HEK293 (cell line): ENCODE measurements around the gene RASL12.
"Not testable (repeated sequence)": the region's sequence is repeated elsewhere in the genome, so short reads cannot be mapped to it uniquely, and the experiment has no call there.

Experiments used
- CTCF ChIA-PET: fragments of 350-600 bp; formaldehyde crosslinking; extraction: SDS; loops from one replicate; lab custom pipeline; 2021; ENCODE audit warnings: antibody characterized with exemption; lab: Yijun Ruan, JAX
- POLR2A ChIA-PET: fragments of 300-600 bp; formaldehyde crosslinking; extraction: SDS; loops from one replicate; lab custom pipeline; 2020; ENCODE audit warnings: antibody characterized with exemption, inconsistent platforms; lab: Yijun Ruan, JAX
- H3K27ac ChIP-seq: fragments of 200-500 bp; sonication (Bioruptor generic); 2 replicates; pipeline ENCODE4 v1.5.1; 2014; ENCODE audit warnings: low read depth, low read length, control low read depth, inconsistent platforms; ENCODE audit errors: extremely low read depth
- H3K36me3 ChIP-seq, 2 experiments: fragments of 200-500 bp in 1 of 2; sonication (Bioruptor generic) in 1 of 2; 1 replicate in 1 of 2; 2 replicates in 1 of 2; pipeline ENCODE4 v1.5.1; 2014 to 2017; ENCODE audit warnings: inconsistent platforms in 2 of 2, low read length in 2 of 2; ENCODE audit not compliant: control insufficient read depth in 2 of 2, insufficient read depth in 1 of 2
- H3K4me1 ChIP-seq: fragments of 200-500 bp; sonication (Bioruptor generic); 2 replicates; pipeline ENCODE4 v1.5.1; 2014; ENCODE audit warnings: mild to moderate bottlenecking, low read length, inconsistent platforms; ENCODE audit not compliant: control insufficient read depth, insufficient read depth
- H3K4me3 ChIP-seq: 2 replicates; pipeline ENCODE4 v1.5.1; 2011; ENCODE audit warnings: low read depth, mild to moderate bottlenecking, control low read depth, low read length, moderate library complexity
- H3K9me3 ChIP-seq: fragments of 200-500 bp; sonication (Bioruptor generic); 2 replicates; pipeline ENCODE4 v1.5.1; 2014; ENCODE audit warnings: low read depth, low read length, inconsistent platforms; ENCODE audit not compliant: control insufficient read depth, insufficient read depth
- ATF2 ChIP-seq: fragments of 450-650 bp; formaldehyde crosslinking; IDR thresholded peaks from 2 replicates; pipeline ENCODE4 v1.5.1; 2016; ENCODE audit warnings: missing biosample characterization, missing genetic modification characterization, low read depth
- IKZF3 ChIP-seq: fragments of 450-650 bp; IDR thresholded peaks from 2 replicates; pipeline ENCODE4 v1.5.0; 2018; ENCODE audit warnings: missing biosample characterization, mild to moderate bottlenecking, missing genetic modification characterization, moderate library complexity
- PRDM10 ChIP-seq: fragments of 450-650 bp; formaldehyde crosslinking; IDR thresholded peaks from 2 replicates; pipeline ENCODE4 v1.5.1; 2016; ENCODE audit warnings: missing biosample characterization, missing genetic modification characterization
- SP2 ChIP-seq: fragments of 450-650 bp; formaldehyde crosslinking; IDR thresholded peaks from 2 replicates; pipeline ENCODE4 v1.5.1; 2016; ENCODE audit warnings: missing biosample characterization, missing genetic modification characterization
- SP7 ChIP-seq: fragments of 450-650 bp; formaldehyde crosslinking; IDR thresholded peaks from 2 replicates; pipeline ENCODE4 v1.5.1; 2016; ENCODE audit warnings: missing biosample characterization, missing genetic modification characterization
- ZBTB21 ChIP-seq: fragments of 450-650 bp; formaldehyde crosslinking; IDR thresholded peaks from 2 replicates; pipeline ENCODE4 v1.5.1; 2017; ENCODE audit warnings: missing biosample characterization, missing genetic modification characterization
- ZIC2 ChIP-seq: fragments of 450-650 bp; formaldehyde crosslinking; IDR thresholded peaks from 2 replicates; pipeline ENCODE4 v1.5.1; 2016; ENCODE audit warnings: missing biosample characterization, missing genetic modification characterization
- ZNF146 ChIP-seq: fragments of 450-650 bp; formaldehyde crosslinking; IDR thresholded peaks from 2 replicates; pipeline ENCODE4 v1.5.1; 2016; ENCODE audit warnings: missing biosample characterization, missing genetic modification characterization
- ZNF24 ChIP-seq: fragments of 450-650 bp; formaldehyde crosslinking; IDR thresholded peaks from 2 replicates; pipeline ENCODE4 v1.5.1; 2016; ENCODE audit warnings: missing biosample characterization, missing genetic modification characterization
- ZNF37A ChIP-seq: fragments of 450-650 bp; IDR thresholded peaks from 2 replicates; pipeline ENCODE4 v1.5.1; 2018; ENCODE audit warnings: missing biosample characterization, missing genetic modification characterization
- ZNF580 ChIP-seq: fragments of 450-650 bp; formaldehyde crosslinking; IDR thresholded peaks from 2 replicates; pipeline ENCODE4 v1.5.1; 2016; ENCODE audit warnings: missing biosample characterization, missing genetic modification characterization
- ZNF677 ChIP-seq: fragments of 450-650 bp; IDR thresholded peaks from 2 replicates; pipeline ENCODE4 v1.5.0; 2018; ENCODE audit warnings: missing biosample characterization, mild to moderate bottlenecking, missing genetic modification characterization, moderate library complexity
- ZNF701 ChIP-seq: fragments of 450-650 bp; formaldehyde crosslinking; IDR thresholded peaks from 2 replicates; pipeline ENCODE4 v1.5.1; 2016; ENCODE audit warnings: missing biosample characterization, missing genetic modification characterization
- ZNF704 ChIP-seq: fragments of 450-650 bp; formaldehyde crosslinking; IDR thresholded peaks from 2 replicates; pipeline ENCODE4 v1.5.1; 2016; ENCODE audit warnings: missing biosample characterization, missing genetic modification characterization
- ZNF777 ChIP-seq: fragments of 450-650 bp; formaldehyde crosslinking; IDR thresholded peaks from 2 replicates; pipeline ENCODE4 v1.5.1; 2017; ENCODE audit warnings: missing biosample characterization, missing genetic modification characterization, borderline replicate concordance

RASL12 gene

GRCh38 chr15:65077291-65077980 lies 9.6 kb upstream of the RASL12 start (continued):
- TF ChIP-seq ZNF704 (no peak), ZNF677 (tag by site-specific recombination) (no peak), ZNF37A (tag by site-specific recombination) (no peak), SP7 (no peak), ZNF146 (tag by site-specific recombination) (no peak), ZBTB21 (tag by site-specific recombination) (no peak)

GRCh38 chr15:65076486-65077290 lies 8.9 kb upstream of the RASL12 start, which contains the start of gene KBTBD13:
Gene KBTBD13 (plus strand): TSS chr15:65076746. CDS start chr15:65076816, 70 bp downstream.
- POLR2A ChIA-PET: no interaction called here
- TF ChIP-seq IKZF3 (no peak), ZNF580 (no peak), ZNF777 (tag by site-specific recombination) (no peak), ZNF701 (no peak)
- H3K4me3 ChIP-seq: no peak within 1 kb of the TSS
- CTCF ChIA-PET: interaction anchor here (0.8 to 1.4 kb wide), 2 partner anchors 22 to 24 kb away, joined by 3 to 5 read pairs; no protein-coding TSS in a partner anchor
- no peaks in the 10 kb centered on the region for H3K4me1 ChIP-seq
- H3K9me3 ChIP-seq: no peaks in the 10 kb centered on the region
- H3K36me3 ChIP-seq: no peaks in the 10 kb centered on the region
- H3K27ac ChIP-seq: no peak within 1 kb of the TSS

GRCh38 chr15:65075607-65076395 lies 8.0 kb upstream of the RASL12 start:
- H3K9me3 ChIP-seq, POLR2A ChIA-PET, H3K4me1 ChIP-seq, H3K27ac ChIP-seq, H3K4me3 ChIP-seq, H3K36me3 ChIP-seq: not testable (repeated sequence)
- CTCF ChIA-PET: interaction anchor here (0.8 to 1.4 kb wide), 3 partner anchors 21 to 26 kb away, joined by 3 to 5 read pairs (median 4); no protein-coding TSS in a partner anchor
- peak; percentile 10; the same call in 1 of the 2 replicates for TF ChIP-seq SP2

GRCh38 chr15:65074946-65075345 lies 7.2 kb upstream of the RASL12 start:
- POLR2A ChIA-PET, H3K36me3 ChIP-seq: not testable (repeated sequence)
- CTCF ChIA-PET: interaction anchor here (1.2 kb wide), 1 partner anchor 27 kb away, joined by 4 read pairs; no protein-coding TSS in a partner anchor

GRCh38 chr15:65072617-65073016 lies 4.8 kb upstream of the RASL12 start:
- Histone ChIP-seq H3K9me3 (no peaks in the 10 kb centered on the region), H3K4me3 (no peak overlapping the region), H3K27ac (no peak overlapping the region), H3K4me1 (no peaks in the 10 kb centered on the region), H3K36me3 (no peaks in the 10 kb centered on the region)
- ChIA-PET CTCF (no interaction called here), POLR2A (interaction anchor here (0.5 kb wide), 1 partner anchor 205 kb away, joined by 3 read pairs; no protein-coding TSS in a partner anchor)
- TF ChIP-seq ATF2: no peak
- TF ChIP-seq ZIC2 (tag by site-specific recombination): no peak
- TF ChIP-seq ZNF24 (tag by site-specific recombination): no peak
- TF ChIP-seq PRDM10: no peak

More at GRCh38 chr15:65074946-65075345, 7.2 kb upstream of the RASL12 start:
- not testable (repeated sequence) for H3K4me1 ChIP-seq, H3K9me3 ChIP-seq, H3K4me3 ChIP-seq, H3K27ac ChIP-seq
